UCSD-AML1 (cell line): ENCODE measurements around the gene ASH1L.
"Not testable (repeated sequence)": the region's sequence is repeated elsewhere in the genome, so short reads cannot be mapped to it uniquely, and the experiment has no call there.

ENCODE experiments used
- DNase-seq: peaks from one replicate; lab custom pipeline; 2025; ENCODE audit not compliant: unreplicated experiment; lab: John Stamatoyannopoulos, UW

ASH1L gene, protein sequence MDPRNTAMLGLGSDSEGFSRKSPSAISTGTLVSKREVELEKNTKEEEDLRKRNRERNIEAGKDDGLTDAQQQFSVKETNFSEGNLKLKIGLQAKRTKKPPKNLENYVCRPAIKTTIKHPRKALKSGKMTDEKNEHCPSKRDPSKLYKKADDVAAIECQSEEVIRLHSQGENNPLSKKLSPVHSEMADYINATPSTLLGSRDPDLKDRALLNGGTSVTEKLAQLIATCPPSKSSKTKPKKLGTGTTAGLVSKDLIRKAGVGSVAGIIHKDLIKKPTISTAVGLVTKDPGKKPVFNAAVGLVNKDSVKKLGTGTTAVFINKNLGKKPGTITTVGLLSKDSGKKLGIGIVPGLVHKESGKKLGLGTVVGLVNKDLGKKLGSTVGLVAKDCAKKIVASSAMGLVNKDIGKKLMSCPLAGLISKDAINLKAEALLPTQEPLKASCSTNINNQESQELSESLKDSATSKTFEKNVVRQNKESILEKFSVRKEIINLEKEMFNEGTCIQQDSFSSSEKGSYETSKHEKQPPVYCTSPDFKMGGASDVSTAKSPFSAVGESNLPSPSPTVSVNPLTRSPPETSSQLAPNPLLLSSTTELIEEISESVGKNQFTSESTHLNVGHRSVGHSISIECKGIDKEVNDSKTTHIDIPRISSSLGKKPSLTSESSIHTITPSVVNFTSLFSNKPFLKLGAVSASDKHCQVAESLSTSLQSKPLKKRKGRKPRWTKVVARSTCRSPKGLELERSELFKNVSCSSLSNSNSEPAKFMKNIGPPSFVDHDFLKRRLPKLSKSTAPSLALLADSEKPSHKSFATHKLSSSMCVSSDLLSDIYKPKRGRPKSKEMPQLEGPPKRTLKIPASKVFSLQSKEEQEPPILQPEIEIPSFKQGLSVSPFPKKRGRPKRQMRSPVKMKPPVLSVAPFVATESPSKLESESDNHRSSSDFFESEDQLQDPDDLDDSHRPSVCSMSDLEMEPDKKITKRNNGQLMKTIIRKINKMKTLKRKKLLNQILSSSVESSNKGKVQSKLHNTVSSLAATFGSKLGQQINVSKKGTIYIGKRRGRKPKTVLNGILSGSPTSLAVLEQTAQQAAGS (N-terminal part only)

DNA sequence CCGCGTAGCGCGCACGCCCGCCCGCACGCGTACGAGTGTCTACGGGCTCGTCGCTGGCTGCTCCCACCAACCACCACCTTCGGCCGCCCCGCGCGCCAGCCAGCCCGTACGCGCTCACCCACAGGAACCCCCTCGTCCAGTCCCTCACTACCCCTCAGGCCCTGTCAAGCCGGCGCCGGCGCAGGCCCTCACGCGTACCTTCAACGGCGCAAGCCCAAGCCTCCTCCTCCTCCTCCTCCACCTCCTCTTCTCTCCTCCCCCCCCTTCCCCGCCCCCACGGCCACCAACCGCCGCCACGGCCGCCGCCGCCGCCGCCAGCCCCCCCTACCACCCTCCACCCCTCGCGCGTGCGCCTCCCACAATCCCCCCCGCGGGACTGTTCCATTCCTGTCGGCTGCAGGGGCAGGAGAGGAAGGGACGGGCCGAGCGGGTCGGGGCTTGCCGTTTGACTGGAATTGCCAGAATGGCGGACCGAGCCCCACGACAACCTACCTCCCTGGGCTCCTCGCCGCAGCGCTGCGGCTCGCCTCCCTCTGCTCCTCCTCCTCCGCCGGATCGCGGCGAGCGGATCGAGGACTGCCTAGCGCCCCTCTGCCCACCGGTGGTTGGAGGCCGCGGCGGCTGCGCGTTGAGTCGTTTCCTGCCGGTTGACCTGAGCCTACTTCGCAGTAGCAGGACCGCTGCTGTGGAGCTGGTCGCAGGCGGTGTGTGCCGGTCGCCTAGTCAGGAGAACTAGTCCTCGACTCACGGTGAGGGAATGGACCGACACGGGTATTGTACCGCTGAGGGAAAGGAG, at the start of gene ASH1L:
Gene ASH1L (minus strand): TSS at position 223 of the 796 bp plus-strand sequence. CDS start 41,284 bp downstream, outside the sequence.
- peak; percentile 96 for DNase-seq

DNA sequence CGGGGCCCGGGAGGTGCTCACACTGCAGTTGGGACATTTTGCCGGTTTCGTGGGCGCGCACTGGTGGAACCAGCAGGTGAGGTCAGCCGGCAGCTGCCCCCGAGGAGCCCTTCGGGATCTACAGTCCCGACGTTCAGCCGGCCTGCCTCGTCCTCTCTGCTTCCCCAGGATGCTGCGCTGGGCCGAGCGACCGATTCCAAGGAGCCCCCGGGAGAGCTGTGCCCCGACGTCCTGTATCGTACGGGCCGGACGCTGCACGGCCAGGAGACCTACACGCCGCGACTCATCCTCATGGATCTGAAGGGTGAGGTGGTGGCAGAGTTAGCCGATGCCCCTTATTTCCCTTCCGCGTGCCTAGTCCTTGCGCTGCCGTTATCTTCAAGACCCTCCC, 47.6 kb upstream of the ASH1L start:
- not testable (repeated sequence) for DNase-seq

DNA sequence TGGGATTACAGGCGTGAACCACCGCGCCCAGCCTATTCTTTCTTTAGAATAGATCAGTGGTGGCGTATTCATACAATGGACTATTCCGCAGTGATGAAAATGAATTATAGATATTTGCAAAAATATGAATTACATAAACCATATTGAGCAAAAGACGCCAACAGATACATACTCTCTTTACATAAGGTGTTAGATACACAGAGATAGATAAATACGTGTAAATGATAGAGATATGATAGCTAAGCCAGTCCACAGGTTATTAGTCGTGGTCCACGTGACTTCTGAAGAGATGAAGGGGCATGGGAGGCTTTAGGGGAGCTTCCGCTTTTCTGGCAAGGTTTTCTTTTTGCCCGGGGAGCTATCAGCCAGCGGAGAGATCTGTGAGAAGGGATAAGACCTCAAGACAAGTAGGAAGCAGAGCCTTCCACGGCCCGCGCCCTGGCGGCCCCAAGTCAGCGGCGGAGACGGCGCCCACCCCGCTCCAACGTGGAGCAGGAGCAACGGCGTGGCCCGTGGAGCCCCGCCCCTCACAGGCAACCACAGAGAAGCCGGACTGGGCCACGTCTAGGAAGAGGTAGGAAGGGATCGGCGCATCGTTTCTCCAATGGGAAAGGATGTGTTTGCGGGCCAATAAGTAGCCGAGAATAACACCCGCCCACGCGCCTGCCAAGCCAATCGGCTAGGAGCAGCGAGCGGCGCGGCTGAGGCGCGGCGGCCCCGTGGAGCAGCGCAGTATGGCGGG, 47.1 kb upstream of the ASH1L start, which contains the start of gene MSTO1:
Gene MSTO1 (plus strand): TSS at position 704 of the 742 bp plus-strand sequence. CDS start 31 bp downstream, at position 735.
- DNase-seq, result peak; percentile 93

DNA sequence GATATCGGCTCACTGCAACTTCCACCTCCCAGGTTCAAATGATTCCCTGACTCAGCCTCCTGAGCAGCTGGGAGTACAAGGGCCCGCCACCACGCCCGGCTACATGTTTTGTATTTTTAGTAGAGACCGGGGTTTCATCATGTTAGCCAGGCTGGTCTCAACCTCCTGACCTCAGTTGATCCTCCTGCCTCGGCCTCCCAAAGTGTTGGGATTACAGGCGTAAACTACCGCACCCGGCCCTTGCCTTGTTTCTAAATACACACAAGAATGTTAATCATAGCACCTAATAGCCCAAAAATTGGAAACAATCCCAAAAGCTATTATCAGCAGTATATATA, 46.3 kb upstream of the ASH1L start:
- DNase-seq, result no peak

DNA sequence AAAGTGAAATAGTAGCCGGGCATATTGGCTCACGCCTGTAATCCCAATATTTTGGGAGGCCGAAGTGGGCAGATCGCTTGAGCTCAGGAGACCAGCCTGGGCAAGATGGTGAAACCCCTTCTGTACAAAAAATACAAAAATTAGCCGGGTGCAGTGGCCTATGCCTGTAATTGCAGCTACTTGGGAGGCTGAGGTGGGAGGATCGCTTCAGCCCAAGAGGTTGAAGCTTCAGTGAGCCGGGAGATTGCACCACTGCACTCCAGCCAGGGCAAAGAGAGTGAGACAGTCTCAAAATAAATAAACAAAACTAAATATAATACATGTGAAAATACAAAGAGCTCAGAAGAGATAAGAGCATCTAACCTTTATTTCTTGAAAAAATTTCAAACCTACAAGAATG, 45.1 kb upstream of the ASH1L start:
- no peak for DNase-seq

DNA sequence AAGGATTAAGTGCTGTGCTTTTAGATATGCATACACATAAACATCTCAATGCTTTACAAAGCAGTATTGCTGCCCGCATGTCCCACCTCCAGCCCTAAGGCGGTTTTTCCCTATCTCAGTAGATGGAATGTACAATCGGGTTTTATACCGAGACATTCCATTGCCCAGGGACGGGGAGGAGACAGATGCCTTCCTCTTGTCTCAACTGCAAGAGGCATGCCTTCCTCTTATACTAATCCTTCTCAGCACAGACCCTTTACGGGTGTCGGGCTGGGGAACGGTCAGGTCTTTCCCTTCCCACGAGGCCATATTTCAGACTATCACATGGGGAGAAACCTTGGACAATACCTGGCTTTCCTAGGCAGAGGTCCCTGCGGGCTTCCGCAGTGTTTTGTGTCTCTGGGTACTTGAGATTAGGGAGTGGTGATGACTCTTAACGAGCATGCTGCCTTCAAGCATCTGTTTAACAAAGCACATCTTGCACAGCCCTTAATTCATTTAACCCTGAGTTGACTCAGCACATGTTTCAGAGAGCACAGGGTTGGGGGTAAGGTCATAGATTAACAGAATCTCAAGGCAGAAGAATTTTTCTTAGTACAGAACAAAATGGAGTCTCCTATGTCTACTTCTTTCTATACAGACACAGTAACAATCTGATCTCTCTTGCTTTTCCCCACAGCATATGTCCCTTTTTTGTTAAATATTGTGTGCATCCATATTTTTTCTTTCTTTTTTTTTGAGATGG, 37.4 kb upstream of the ASH1L start:
- DNase-seq, result not testable (repeated sequence)

DNA sequence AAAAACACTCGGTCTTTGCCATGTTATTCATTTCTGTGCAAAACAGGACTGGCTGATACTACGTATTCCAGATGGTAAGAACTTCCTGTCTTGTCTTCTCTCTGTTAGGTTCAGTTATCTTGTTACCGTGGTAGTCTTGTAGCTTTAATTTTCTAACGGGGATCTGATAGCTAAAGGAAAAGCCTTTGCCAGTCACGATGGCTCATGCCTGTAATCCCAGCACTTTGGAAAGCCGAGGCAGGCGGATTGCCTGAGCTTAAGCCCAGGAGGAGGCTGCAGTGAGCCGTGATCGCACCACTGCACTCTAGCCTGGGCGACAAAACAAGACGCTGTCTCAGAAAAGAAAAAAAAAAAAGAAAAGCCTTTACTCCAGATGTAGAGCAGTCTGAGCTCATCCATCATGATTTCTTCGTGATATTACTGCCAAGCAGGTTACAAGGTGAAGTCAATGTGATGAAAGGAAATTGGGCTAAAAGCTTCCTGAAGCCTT, 36.3 kb upstream of the ASH1L start:
- no peak for DNase-seq

DNA sequence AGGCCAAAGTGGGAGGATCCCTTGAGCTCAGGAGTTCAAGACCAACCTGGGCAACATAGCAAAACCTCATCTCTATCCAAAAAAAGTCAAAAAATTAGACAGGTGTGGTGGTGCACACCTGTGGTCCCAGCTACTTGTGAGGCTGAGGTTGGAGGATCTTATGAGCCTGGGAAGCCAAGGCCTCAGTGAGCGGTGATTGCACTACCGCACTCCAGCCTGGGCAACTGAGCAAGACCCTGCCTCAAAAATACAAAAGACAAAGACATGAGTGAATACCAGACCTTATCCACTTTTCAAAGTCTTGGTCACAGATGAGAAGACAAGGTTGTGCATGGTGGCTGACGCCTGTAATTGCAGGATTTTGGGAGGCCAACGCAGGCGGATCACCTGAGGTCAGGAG, 34.3 kb upstream of the ASH1L start:
- no peak for DNase-seq

DNA sequence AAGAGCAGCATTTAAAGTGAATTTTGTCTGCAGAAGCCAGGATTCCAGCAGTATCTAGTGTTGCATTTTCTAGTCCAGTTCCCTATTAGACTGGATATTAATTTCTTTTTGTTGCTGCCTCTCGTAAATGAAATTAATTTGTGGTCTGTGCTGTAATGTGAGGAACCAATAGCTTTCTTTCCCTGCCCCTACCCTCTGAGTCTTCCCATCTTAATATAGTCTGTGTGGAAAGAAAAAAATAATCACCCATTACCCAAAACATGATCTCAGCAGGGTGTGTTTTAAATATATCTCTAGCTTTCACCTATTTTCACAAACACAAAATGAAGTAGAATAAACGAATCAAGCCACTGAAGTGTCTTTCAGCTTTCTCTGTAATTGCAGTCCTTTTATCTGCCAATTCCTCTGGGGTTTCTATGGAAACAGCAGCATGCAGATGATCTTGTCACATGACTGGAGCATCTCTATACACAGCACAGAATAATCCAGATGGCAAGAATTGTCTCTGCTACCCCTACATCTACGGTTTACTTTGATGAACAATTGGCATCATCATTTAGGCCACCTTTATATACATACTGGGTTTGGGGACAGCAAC, 33.4 kb upstream of the ASH1L start:
- DNase-seq, result not testable (repeated sequence)

DNA sequence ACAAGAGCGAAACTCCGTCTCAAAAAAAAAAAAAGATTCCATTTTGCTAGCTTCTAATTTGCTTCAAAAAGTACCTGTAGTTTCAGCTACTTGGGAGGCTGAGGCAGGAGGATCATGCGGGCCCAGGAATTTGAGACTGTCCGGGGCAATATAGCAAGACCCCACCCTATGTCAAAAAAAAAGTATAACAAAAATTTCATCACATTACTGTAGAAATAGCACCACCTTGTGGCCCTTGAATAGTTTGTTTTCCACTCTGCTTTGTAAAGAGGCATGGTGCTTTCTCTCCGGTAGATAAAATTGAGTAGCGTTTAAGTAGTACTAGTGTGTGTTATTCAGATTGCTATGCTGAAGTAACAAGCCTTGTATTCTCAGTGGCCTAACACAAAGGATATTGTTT, 29.2 kb upstream of the ASH1L start:
- DNase-seq, result no peak

DNA sequence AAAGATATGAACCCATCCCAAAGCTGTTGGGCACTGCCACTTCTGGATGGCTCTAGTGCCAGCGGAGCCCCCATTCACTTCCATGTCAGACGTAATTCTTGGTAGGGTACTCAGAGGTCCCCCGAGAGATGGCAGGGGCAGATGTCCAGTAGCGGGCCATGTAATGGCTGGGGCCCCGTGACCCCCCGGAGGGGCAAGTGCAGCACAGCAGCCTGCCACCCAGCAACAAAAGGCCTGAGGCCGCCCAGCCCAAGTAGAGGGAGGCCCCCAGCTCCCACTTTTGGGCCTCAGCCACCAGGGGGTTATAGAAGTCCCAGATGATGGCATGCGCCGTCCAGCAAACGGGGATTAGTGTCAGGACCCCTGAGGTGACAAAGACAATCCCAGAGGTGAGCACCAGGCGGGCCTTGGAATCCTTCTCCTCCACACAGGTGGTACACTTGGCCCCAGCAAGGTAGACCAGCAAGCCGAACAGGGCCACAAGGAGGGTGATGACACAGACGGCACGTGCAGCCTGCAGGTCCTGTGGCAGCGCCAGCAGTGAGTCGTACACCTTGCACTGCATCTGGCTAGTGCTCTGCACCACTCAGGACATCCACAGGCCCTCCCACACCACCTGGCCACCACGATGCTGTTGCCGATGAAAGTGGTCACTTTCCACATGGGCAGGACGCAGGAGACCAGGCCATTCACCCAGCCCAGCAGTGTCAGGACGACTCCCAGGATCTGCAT, 28.1 kb upstream of the ASH1L start:
- DNase-seq, result not testable (repeated sequence)

DNA sequence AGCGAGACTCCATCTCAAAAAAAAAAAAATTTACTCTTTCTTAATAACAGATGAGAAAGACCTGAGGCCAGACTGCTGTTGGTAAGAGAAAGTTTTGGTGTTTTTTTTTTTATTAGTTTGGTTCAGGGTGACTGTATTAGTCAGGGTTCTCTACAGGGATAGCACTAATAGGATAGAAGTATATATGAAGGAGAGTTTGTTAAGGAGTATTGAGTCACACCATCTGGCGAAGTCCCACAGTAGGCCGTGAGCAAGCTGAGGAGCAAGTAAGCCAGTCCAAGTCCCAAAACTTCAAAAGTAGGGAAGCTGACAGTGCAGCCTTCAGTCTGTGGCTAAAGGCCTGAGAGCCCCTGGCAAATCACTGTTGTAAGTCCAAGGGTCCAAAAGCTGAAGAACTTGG, 26.7 kb upstream of the ASH1L start:
- DNase-seq, result not testable (repeated sequence)

DNA sequence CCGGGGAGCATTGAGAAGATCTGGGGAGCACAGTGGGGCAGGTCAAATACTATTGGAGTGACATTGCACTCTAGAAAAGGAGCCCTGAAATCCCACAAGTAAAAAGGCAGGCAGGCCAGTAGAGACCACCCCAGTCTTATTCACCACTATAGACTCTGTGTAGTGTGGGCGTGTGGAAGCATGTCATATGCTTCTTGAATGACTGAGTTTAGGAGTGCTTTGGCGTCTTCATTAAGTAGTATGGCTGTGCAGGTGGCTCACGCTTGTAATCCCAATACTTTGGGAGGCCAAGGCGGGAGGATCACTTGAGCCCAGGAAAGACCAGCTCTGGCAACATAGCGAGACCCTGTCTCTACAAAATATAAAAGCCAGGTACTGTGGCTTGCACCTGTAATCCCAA, 21.2 kb upstream of the ASH1L start:
- DNase-seq, result not testable (repeated sequence)

DNA sequence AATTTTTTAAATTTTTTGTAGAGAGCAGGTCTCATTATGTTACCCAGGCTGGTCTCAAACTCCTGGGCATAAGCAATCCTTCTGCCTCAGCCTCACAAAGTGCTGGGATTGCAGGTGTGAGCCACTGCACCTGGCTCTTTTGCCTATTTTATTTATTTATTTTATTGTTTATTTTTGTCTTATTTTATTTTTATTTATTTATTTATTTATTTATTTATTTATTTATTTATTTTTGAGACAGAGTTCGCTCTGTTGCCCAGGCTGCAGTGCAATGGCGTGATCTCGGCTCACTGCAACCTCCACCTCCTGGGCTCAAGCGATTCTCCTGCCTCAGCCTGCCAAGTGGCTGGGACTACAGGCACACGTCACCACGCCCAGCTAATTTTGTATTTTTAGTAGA, 13.0 kb upstream of the ASH1L start:
- not testable (repeated sequence) for DNase-seq

DNA sequence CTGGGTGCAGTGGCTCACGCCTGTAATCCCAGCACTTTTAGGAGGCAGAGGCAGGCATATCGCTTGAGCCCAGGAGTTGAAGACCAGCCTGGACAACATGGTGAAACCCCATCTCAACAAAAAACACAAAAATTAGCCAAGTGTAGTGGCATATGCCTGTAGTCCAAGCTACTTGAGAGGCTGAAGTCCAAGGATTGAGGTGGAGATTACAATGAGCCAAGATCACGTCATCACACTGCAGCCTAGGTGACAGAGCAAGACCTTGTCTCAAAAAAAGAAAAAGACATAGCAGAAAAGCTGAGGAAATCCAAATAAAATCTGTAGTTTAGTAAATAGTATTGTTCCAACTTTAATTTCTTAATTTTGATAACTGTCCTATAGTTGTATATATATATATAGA, 11.5 kb upstream of the ASH1L start:
- DNase-seq, result no peak

DNA sequence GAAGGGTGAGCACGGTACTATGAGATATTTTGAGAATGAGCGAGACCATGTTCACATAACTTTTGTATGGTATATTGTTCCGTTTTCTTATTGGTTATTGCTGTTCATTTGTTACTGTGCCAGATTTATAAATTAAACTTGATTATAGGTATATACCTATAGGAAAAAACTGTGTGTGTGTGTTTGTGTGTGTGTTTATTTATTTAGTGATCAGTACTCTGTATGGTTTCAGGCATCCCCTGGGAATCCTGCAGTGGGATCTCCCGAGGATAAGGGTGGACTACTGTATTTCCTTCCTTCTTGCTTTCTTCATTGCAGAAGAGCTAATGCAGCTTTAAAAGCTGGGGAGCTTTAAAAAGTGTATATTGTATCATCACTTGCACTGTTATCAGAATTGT, 8.0 kb upstream of the ASH1L start:
- DNase-seq, result no peak

DNA sequence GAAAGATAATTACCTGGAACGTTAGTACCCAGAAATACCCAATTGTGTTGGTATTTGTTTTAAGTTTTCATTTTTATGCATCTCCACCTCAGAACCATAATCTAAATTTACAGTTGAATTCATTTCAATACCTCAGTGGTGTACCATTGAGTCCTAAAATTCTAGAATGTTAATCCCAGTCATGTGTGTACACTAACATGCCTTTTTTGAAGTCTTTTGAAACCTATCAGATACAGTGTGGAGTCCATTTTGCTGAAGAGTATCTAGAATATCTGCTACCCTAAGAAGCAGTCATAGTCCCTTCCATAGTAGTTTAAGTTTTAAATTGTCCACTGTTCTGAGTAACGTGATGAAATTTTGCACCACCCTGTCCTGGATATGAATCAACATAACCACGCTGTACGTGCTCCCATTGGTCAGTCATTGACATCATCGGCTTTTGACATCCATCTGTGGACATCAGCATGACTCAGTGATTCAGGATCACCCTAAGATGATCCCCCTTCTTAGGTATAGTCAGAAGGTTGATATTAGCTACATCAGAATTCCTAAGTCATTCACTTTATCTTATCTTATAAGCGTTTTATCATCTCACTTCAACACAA, 7.5 kb upstream of the ASH1L start:
- no peak for DNase-seq
